TTC549 (cell line): Measurements from ENCODE around the gene SNAP91.
"Not testable (repeated sequence)": the region's sequence is repeated elsewhere in the genome, so short reads cannot be mapped to it uniquely, and the experiment has no call there.

Experiments used
- FAIRE-seq: peaks from 2 replicates; lab custom pipeline; 2012; peaks lifted over from hg19 to GRCh38; lab: Jason Lieb, UNC

The SNAP91 gene

GRCh38 chr6:83708970-83709747, at the start of gene SNAP91:
SNAP91 (minus strand) TSS chr6:83709101; CDS start chr6:83707927, 1,174 bp downstream.
- no peak for FAIRE-seq

GRCh38 chr6:83758533-83758932, 49.6 kb upstream of the SNAP91 start:
- FAIRE-seq = no peak

- no peak for FAIRE-seq
Measured at GRCh38 chr6:83757021-83757420, 48.1 kb upstream of the SNAP91 start.

- FAIRE-seq = no peak
Measured at GRCh38 chr6:83756565-83756964, 47.7 kb upstream of the SNAP91 start.

GRCh38 chr6:83752375-83752774, 43.5 kb upstream of the SNAP91 start:
- FAIRE-seq = not testable (repeated sequence)

GRCh38 chr6:83741089-83741488, 32.2 kb upstream of the SNAP91 start:
- FAIRE-seq = no peak

- no peak for FAIRE-seq
Measured at GRCh38 chr6:83735461-83735860, 26.6 kb upstream of the SNAP91 start.

- no peak for FAIRE-seq
Measured at GRCh38 chr6:83729871-83730270, 21.0 kb upstream of the SNAP91 start.

GRCh38 chr6:83722876-83723275, 14.0 kb upstream of the SNAP91 start:
- no peak for FAIRE-seq

- no peak for FAIRE-seq
Measured at GRCh38 chr6:83717809-83718208, 8.9 kb upstream of the SNAP91 start.

- FAIRE-seq = no peak
Measured at GRCh38 chr6:83711958-83712357, 3.1 kb upstream of the SNAP91 start.

GRCh38 chr6:83709748-83710050, 798 bp upstream of the SNAP91 start:
- no peak for FAIRE-seq

GRCh38 chr6:83708546-83708969, 343 bp downstream of the SNAP91 start:
- FAIRE-seq = no peak

GRCh38 chr6:83707829-83708545, 914 bp downstream of the SNAP91 start:
- FAIRE-seq = no peak

- no peak for FAIRE-seq
Measured at GRCh38 chr6:83702749-83703148, 6.2 kb downstream of the SNAP91 start.

GRCh38 chr6:83702077-83702476, 6.8 kb downstream of the SNAP91 start:
- no peak for FAIRE-seq

- no peak for FAIRE-seq
Measured at GRCh38 chr6:83696674-83697073, 12.2 kb downstream of the SNAP91 start.

- FAIRE-seq = no peak
Measured at GRCh38 chr6:83685481-83685880, 23.4 kb downstream of the SNAP91 start.

- no peak for FAIRE-seq
Measured at GRCh38 chr6:83677791-83678190, 31.1 kb downstream of the SNAP91 start.

- no peak for FAIRE-seq
Measured at GRCh38 chr6:83637953-83638352, 70.9 kb downstream of the SNAP91 start.

GRCh38 chr6:83636800-83637199, 72.1 kb downstream of the SNAP91 start:
- FAIRE-seq = no peak

GRCh38 chr6:83633609-83634008, 75.3 kb downstream of the SNAP91 start:
- FAIRE-seq = no peak

- FAIRE-seq = no peak
Measured at GRCh38 chr6:83633149-83633548, 75.8 kb downstream of the SNAP91 start.

- not testable (repeated sequence) for FAIRE-seq
Measured at GRCh38 chr6:83629908-83630307, 79.0 kb downstream of the SNAP91 start.
